Glomerular visceral epithelial cell (primary cell): ENCODE results near the gene TOR2A.

Experiments used
- DNase-seq: peaks from one replicate; pipeline ENCODE4 v3.0.0-alpha.2; 2016; ENCODE audit errors: extremely low spot score

The TOR2A gene

GRCh38 chr9:127742435-127743088 lies 7.5 kb upstream of the TOR2A start:
- DNase-seq: peak; percentile 55

- peak; percentile 25 for DNase-seq
Observed at GRCh38 chr9:127741831-127742434, 6.8 kb upstream of the TOR2A start.

- DNase-seq: no peak
Observed at GRCh38 chr9:127739614-127740330, 4.7 kb upstream of the TOR2A start.

- no peak for DNase-seq
Observed at GRCh38 chr9:127738666-127739065, 3.6 kb upstream of the TOR2A start.

GRCh38 chr9:127735530-127736185 lies 564 bp upstream of the TOR2A start:
- no peak for DNase-seq

GRCh38 chr9:127734247-127734746 lies 797 bp downstream of the TOR2A start:
- no peak for DNase-seq

GRCh38 chr9:127733614-127734013 lies 1.5 kb downstream of the TOR2A start:
- no peak for DNase-seq

- no peak for DNase-seq
Observed at GRCh38 chr9:127732444-127732843, 2.6 kb downstream of the TOR2A start.

- DNase-seq: no peak
Observed at GRCh38 chr9:127731938-127732337, 3.2 kb downstream of the TOR2A start.

GRCh38 chr9:127730799-127731410 lies 4.2 kb downstream of the TOR2A start:
- no peak for DNase-seq

- no peak for DNase-seq
Observed at GRCh38 chr9:127730262-127730661, 4.8 kb downstream of the TOR2A start.

- DNase-seq: no peak
Observed at GRCh38 chr9:127729522-127730256, 5.4 kb downstream of the TOR2A start.

GRCh38 chr9:127728808-127729207 lies 6.3 kb downstream of the TOR2A start:
- DNase-seq: no peak

GRCh38 chr9:127726871-127727270 lies 8.2 kb downstream of the TOR2A start:
- DNase-seq: no peak

- DNase-seq: no peak
Observed at GRCh38 chr9:127724012-127724411, 11.1 kb downstream of the TOR2A start.

GRCh38 chr9:127723444-127723843 lies 11.7 kb downstream of the TOR2A start:
- DNase-seq: peak; percentile 52

- no peak for DNase-seq
Observed at GRCh38 chr9:127723013-127723412, 12.1 kb downstream of the TOR2A start.

GRCh38 chr9:127722055-127722745 lies 12.9 kb downstream of the TOR2A start:
- DNase-seq: no peak

GRCh38 chr9:127721391-127721821 lies 13.7 kb downstream of the TOR2A start:
- no peak for DNase-seq

- no peak for DNase-seq
Observed at GRCh38 chr9:127720865-127721227, 14.2 kb downstream of the TOR2A start.
